A549 treated with CORT108297 at 1 μM for 4 hours (cell line): ENCODE data around the gene EFHC1. TPM values are rescaled to one million over a fixed set of nuclear protein-coding genes. Genes with fewer than 3 reads are reported as not detected.

Experiments
- total RNA-seq: library from RNA; stranded (reverse); fragments of 200-300 nt; extraction: Qiagen RNA extraction; gene quantifications from 5 replicates; pipeline ENCODE4 v1.2.3, GENCODE V29; 2022

Gene EFHC1, protein sequence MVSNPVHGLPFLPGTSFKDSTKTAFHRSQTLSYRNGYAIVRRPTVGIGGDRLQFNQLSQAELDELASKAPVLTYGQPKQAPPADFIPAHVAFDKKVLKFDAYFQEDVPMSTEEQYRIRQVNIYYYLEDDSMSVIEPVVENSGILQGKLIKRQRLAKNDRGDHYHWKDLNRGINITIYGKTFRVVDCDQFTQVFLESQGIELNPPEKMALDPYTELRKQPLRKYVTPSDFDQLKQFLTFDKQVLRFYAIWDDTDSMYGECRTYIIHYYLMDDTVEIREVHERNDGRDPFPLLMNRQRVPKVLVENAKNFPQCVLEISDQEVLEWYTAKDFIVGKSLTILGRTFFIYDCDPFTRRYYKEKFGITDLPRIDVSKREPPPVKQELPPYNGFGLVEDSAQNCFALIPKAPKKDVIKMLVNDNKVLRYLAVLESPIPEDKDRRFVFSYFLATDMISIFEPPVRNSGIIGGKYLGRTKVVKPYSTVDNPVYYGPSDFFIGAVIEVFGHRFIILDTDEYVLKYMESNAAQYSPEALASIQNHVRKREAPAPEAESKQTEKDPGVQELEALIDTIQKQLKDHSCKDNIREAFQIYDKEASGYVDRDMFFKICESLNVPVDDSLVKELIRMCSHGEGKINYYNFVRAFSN
- total RNA-seq, result 11.4 to 13.9 TPM (median 11.6 TPM) in 5 replicates

DNA sequence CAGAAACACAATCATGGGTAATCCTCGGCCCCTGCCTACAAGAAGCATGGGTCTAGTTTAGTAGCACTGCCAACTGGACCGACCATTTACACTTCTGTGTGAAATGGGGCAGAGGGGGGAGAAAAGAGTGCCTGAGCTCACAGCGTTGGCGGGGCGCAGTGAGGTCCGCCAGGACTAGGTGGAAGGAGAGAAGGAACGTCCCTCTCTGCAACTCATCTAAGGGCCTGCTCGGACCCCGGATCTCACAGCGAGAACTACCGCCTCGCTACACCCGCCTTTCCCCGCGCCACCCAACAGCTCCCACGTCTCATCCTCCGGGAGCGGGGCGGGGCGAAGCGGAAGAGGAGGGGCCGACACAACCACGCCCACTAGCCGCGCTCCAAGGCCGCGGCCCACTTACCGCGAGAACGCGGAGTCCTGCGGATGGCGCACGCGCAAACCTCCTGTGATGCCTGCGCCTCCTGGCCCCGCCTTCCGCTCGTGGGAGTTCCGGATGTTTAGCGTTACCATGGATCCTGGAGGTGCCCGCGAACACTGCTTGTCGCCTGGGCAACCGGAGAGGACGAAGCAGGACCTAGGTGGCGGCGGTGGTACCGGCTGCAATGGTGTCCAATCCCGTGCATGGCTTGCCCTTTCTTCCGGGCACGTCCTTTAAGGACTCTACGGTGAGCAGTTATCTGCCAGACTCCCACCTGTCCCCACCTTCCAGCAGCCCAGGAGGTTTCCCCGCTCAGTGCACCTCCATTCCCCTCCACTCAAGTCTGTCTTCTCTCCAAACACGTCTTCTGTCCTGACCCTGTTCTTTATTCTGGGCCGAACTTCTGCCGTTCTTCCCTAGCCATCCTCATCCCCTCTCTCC, at the start of gene EFHC1:
TSS of gene EFHC1 (plus strand) at position 534 of the 859 bp plus-strand sequence. CDS start at position 603, 69 bp downstream.

Other genes with a start within 250 kb of the EFHC1 start
- gene IL17A, start 234.0 kb upstream of the EFHC1 start, total RNA-seq, result not detected in 5 replicates
- gene IL17F, start 175.8 kb upstream of the EFHC1 start, total RNA-seq, result not detected in 5 replicates
- 72.9 to 84.0 TPM (median 83.2 TPM) in 5 replicates for gene MCM3, start 135.6 kb upstream of the EFHC1 start, total RNA-seq
- gene PAQR8, start 58.2 kb upstream of the EFHC1 start, total RNA-seq, result 0.76 to 1.1 TPM (median 0.98 TPM) in 5 replicates
- 23.1 to 30.0 TPM (median 26.2 TPM) in 5 replicates for gene TRAM2, start 156.7 kb downstream of the EFHC1 start, total RNA-seq